ENCODE results near the gene RBFOX2. TPM values are rescaled to one million over a fixed set of nuclear protein-coding genes. Genes with fewer than 3 reads are reported as not detected.

Gene RBFOX2, protein sequence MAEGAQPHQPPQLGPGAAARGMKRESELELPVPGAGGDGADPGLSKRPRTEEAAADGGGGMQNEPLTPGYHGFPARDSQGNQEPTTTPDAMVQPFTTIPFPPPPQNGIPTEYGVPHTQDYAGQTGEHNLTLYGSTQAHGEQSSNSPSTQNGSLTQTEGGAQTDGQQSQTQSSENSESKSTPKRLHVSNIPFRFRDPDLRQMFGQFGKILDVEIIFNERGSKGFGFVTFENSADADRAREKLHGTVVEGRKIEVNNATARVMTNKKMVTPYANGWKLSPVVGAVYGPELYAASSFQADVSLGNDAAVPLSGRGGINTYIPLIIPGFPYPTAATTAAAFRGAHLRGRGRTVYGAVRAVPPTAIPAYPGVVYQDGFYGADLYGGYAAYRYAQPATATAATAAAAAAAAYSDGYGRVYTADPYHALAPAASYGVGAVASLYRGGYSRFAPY
- total RNA-seq: 10 to 100 TPM; 75.4 to 76.3 TPM

DNA sequence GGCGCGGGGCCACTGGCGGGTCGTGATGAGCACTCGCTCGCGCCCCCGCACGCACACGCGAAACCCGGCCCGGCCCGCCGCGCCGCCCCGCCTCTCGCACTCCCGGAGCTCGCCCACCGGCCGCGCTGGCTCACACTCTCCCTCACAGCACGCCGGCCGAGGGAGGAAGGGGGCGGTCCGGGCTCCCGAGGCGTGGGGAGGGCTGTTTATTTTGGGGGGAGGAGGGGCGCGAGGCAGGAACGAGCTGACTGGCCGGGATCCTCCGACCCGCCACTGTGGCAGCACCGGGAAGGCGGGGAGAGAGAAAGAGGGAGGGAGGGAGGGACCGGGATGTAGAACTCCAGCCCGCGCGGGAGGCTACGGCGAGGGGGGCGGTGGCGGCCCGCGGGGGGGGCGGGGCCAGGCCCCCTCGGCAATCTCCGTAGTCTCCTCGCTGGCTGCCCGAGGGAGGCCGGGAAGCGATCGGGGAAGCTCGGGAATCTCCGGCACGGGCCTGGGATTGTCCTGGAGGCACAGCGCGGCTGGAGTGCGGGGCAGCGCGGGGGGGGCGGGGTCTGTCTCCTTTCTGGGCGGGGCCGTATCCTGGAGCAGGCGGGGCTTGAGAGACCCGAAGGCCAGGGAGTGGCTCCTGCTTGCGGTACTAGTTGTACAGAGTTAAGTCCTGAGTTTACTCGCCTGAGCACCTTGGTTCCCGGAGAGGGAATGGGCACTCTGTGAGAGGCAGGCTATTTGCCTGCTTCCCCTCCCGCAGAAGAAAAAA, at the start of gene RBFOX2:
TSS of gene RBFOX2 (minus strand) at position 179 of the 760 bp plus-strand sequence. CDS start 399 bp downstream, outside the sequence.

DNA sequence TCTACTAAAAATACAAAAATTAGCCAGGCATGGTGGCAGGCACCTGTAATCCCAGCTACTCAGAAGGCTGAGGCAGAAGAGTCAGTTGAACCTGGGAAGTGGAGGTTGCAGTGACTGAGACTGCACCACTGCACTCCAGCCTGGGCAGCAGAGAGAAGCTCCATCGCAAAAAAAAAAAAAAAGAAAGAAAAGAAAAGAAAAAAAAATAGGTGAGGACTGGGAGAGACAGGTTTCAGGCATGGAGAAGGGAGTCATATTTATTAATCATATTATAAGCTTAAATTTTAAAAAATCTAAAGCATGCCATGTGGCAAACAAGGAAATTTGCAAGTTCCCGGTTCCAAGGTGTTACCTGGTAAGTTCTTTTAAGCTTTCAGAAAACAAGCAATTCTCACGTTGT, 311.1 kb downstream of the RBFOX2 start, which contains the start of gene APOL5:
TSS of gene APOL5 (plus strand) at position 301 of the 400 bp plus-strand sequence. CDS start at position 301, 0 bp downstream.

Other genes starting within 250 kb of the RBFOX2 start
- 1 to 10 TPM; 1.7 to 2.3 TPM for gene APOL3, start 131.9 kb upstream of the RBFOX2 start, total RNA-seq
- gene APOL4, start 173.0 kb upstream of the RBFOX2 start, total RNA-seq: under 1 TPM in 1 of 2 donors, not detected in 1; under 0.01 TPM
- gene APOL2, start 210.7 kb upstream of the RBFOX2 start, total RNA-seq: 100 to 1,000 TPM; 117 to 159 TPM
- 10 to 100 TPM in 1 of 2 donors, 1 to 10 TPM in 1; 3.8 to 14.0 TPM for gene APOL1, start 224.3 kb upstream of the RBFOX2 start, total RNA-seq

All from melanocyte of skin (primary cell).